ENCODE data around the gene EEF1A2. TPM values are rescaled to one million over a fixed set of nuclear protein-coding genes. Genes with fewer than 3 reads are reported as not detected.

Gene EEF1A2
- total RNA-seq, 1 donor from 2014 or later, result 55.3 TPM

- Mint-ChIP-seq H3K27ac (ENCODE audit: unreplicated experiment) (no peak within 1 kb of the TSS), H3K4me1 (ENCODE audit: low read depth, unreplicated experiment) (peaks cover 24% of the 10 kb centered on the region), H3K4me3 (ENCODE audit: unreplicated experiment) (no peak within 1 kb of the TSS), H3K27me3 (ENCODE audit: unreplicated experiment) (peaks cover 8% of the 10 kb centered on the region), H3K9me3 (ENCODE audit: unreplicated experiment) (peaks cover 4% of the 10 kb centered on the region), H3K36me3 (ENCODE audit: unreplicated experiment) (no peaks in the 10 kb centered on the region)
- DNase-seq, result peak; percentile 79
- TF ChIP-seq CTCF (IDR thresholded peaks at IDR 0.05; ENCODE audit: partially characterized antibody, unreplicated experiment), result no peak
Measured at GRCh38 chr20:63471981-63472831, 26.7 kb downstream of the EEF1A2 start, which contains the start of gene KCNQ2. Gene KCNQ2 (minus strand): TSS chr20:63472655. CDS start chr20:63472463, 192 bp downstream.

GRCh38 chr20:63471717-63471980 lies 27.2 kb downstream of the EEF1A2 start:
- TF ChIP-seq CTCF (IDR thresholded peaks at IDR 0.05; ENCODE audit: partially characterized antibody, unreplicated experiment), result no peak
- H3K4me1 Mint-ChIP-seq (ENCODE audit: low read depth, unreplicated experiment), result peaks cover 26% of the 10 kb centered on the region
- H3K36me3 Mint-ChIP-seq (ENCODE audit: unreplicated experiment), result no peaks in the 10 kb centered on the region
- DNase-seq, result peak; percentile 67
- H3K9me3 Mint-ChIP-seq (ENCODE audit: unreplicated experiment), result peaks cover 4% of the 10 kb centered on the region
- no peak overlapping the region for H3K27ac Mint-ChIP-seq (ENCODE audit: unreplicated experiment)
- H3K4me3 Mint-ChIP-seq (ENCODE audit: unreplicated experiment), result no peak overlapping the region
- H3K27me3 Mint-ChIP-seq (ENCODE audit: unreplicated experiment), result peaks cover 5% of the 10 kb centered on the region

GRCh38 chr20:63471002-63471716 lies 27.7 kb downstream of the EEF1A2 start:
- peak overlapping the region; percentile 62 for H3K27ac Mint-ChIP-seq (ENCODE audit: unreplicated experiment)
- TF ChIP-seq CTCF (IDR thresholded peaks at IDR 0.05; ENCODE audit: partially characterized antibody, unreplicated experiment), result no peak
- H3K4me1 Mint-ChIP-seq (ENCODE audit: low read depth, unreplicated experiment), result peaks cover 27% of the 10 kb centered on the region
- DNase-seq, result peak; percentile 62
- H3K27me3 Mint-ChIP-seq (ENCODE audit: unreplicated experiment), result peaks cover 5% of the 10 kb centered on the region
- H3K36me3 Mint-ChIP-seq (ENCODE audit: unreplicated experiment), result no peaks in the 10 kb centered on the region
- H3K9me3 Mint-ChIP-seq (ENCODE audit: unreplicated experiment), result peaks cover 4% of the 10 kb centered on the region
- peak overlapping the region; percentile 93 for H3K4me3 Mint-ChIP-seq (ENCODE audit: unreplicated experiment)

- no peak for TF ChIP-seq CTCF (IDR thresholded peaks at IDR 0.05; ENCODE audit: partially characterized antibody, unreplicated experiment)
- Mint-ChIP-seq H3K27me3 (ENCODE audit: unreplicated experiment) (peaks cover 5% of the 10 kb centered on the region), H3K4me1 (ENCODE audit: low read depth, unreplicated experiment) (peaks cover 31% of the 10 kb centered on the region), H3K9me3 (ENCODE audit: unreplicated experiment) (peaks cover 4% of the 10 kb centered on the region), H3K27ac (ENCODE audit: unreplicated experiment) (peak overlapping the region; percentile 48), H3K36me3 (ENCODE audit: unreplicated experiment) (no peaks in the 10 kb centered on the region), H3K4me3 (ENCODE audit: unreplicated experiment) (peak overlapping the region; percentile 93)
- DNase-seq, result no peak
Measured at GRCh38 chr20:63470410-63470809, 28.5 kb downstream of the EEF1A2 start.

- H3K36me3 Mint-ChIP-seq (ENCODE audit: unreplicated experiment), result no peaks in the 10 kb centered on the region
- H3K4me1 Mint-ChIP-seq (ENCODE audit: low read depth, unreplicated experiment), result peaks cover 33% of the 10 kb centered on the region
- H3K27me3 Mint-ChIP-seq (ENCODE audit: unreplicated experiment), result peaks cover 6% of the 10 kb centered on the region
- H3K4me3 Mint-ChIP-seq (ENCODE audit: unreplicated experiment), result peak overlapping the region; percentile 93
- TF ChIP-seq CTCF (IDR thresholded peaks at IDR 0.05; ENCODE audit: partially characterized antibody, unreplicated experiment), result no peak
- H3K9me3 Mint-ChIP-seq (ENCODE audit: unreplicated experiment), result peaks cover 1% of the 10 kb centered on the region
- peak overlapping the region; percentile 62 for H3K27ac Mint-ChIP-seq (ENCODE audit: unreplicated experiment)
- DNase-seq, result no peak
Measured at GRCh38 chr20:63469713-63470101, 29.2 kb downstream of the EEF1A2 start.

All from glutamatergic neuron (in vitro differentiated cells).